ENCODE measurements around the gene C9orf153. TPM values are rescaled to one million over a fixed set of nuclear protein-coding genes. Genes with fewer than 3 reads are reported as not detected.
"Not testable (repeated sequence)": the region's sequence is repeated elsewhere in the genome, so short reads cannot be mapped to it uniquely, and the experiment has no call there.

C9orf153 gene
- total and polyA plus RNA-seq, 8 donors = 0.31 to 0.62 (median 0.53) TPM; not detected in 1

- H3K4me3 ChIP-seq = no peak overlapping the region
- no peaks in the 10 kb centered on the region for H3K27me3 ChIP-seq
- intact Hi-C loops (cut with DNase I) = no loop called here
These were observed 66.4 kb downstream of the C9orf153 start for GRCh38 chr9:86193088-86193487.

GRCh38 chr9:86190700-86191099 lies 68.8 kb downstream of the C9orf153 start:
- ATAC-seq; DNase-seq; H3K36me3 ChIP-seq; H3K27me3 ChIP-seq; H3K4me1 ChIP-seq; H3K4me3 ChIP-seq; intact Hi-C loops (cut with DNase I); H3K27ac ChIP-seq: not testable (repeated sequence)
- peaks cover 0 to 36% of the 10 kb centered on the region in 2 donors for H3K9me3 ChIP-seq

More at GRCh38 chr9:86193088-86193487, 66.4 kb downstream of the C9orf153 start:
- TF ChIP-seq CTCF (IDR thresholded peaks at IDR 0.05) = no peak
- H3K27ac ChIP-seq = no peak overlapping the region
- H3K9me3 ChIP-seq = peaks cover 0 to 36% of the 10 kb centered on the region in 2 donors
- no peaks in the 10 kb centered on the region for H3K36me3 ChIP-seq
- H3K4me1 ChIP-seq = no peaks in the 10 kb centered on the region
- DNase-seq = no peak
- no peak for ATAC-seq

GRCh38 chr9:86187121-86187520 lies 72.3 kb downstream of the C9orf153 start:
- H3K27ac ChIP-seq = no peak overlapping the region
- H3K4me1 ChIP-seq = no peaks in the 10 kb centered on the region
- no peak overlapping the region for H3K4me3 ChIP-seq
- DNase-seq = no peak
- H3K36me3 ChIP-seq = no peaks in the 10 kb centered on the region
- ATAC-seq = no peak
- no peaks in the 10 kb centered on the region for H3K27me3 ChIP-seq
- peaks cover 0 to 14% of the 10 kb centered on the region in 2 donors for H3K9me3 ChIP-seq
- intact Hi-C loops (cut with DNase I) = no loop called here
- no peak for TF ChIP-seq CTCF (IDR thresholded peaks at IDR 0.05)

GRCh38 chr9:86186696-86187095 lies 72.8 kb downstream of the C9orf153 start:
- Histone ChIP-seq H3K36me3 (no peaks in the 10 kb centered on the region), H3K4me1 (no peaks in the 10 kb centered on the region), H3K27me3 (no peaks in the 10 kb centered on the region), H3K9me3 (peaks cover 0 to 12% of the 10 kb centered on the region in 2 donors), H3K4me3 (no peak overlapping the region), H3K27ac (no peak overlapping the region)
- TF ChIP-seq CTCF (IDR thresholded peaks at IDR 0.05) = no peak
- no peak for DNase-seq
- intact Hi-C loops (cut with DNase I) = no loop called here
- ATAC-seq = no peak

- no peak for ATAC-seq
- no peak for TF ChIP-seq CTCF (IDR thresholded peaks at IDR 0.05)
These were observed 73.6 kb downstream of the C9orf153 start for GRCh38 chr9:86185872-86186271.

GRCh38 chr9:86184138-86184524 lies 75.3 kb downstream of the C9orf153 start:
- no peak for DNase-seq
- no peaks in the 10 kb centered on the region for H3K36me3 ChIP-seq
- no peak overlapping the region for H3K4me3 ChIP-seq
- ATAC-seq = no peak
- H3K9me3 ChIP-seq = peaks cover 0 to 8% of the 10 kb centered on the region in 2 donors
- H3K4me1 ChIP-seq = no peaks in the 10 kb centered on the region
- intact Hi-C loops (cut with DNase I) = no loop called here
- TF ChIP-seq CTCF (IDR thresholded peaks at IDR 0.05) = no peak
- H3K27me3 ChIP-seq = no peaks in the 10 kb centered on the region
- no peak overlapping the region for H3K27ac ChIP-seq

More at GRCh38 chr9:86185872-86186271, 73.6 kb downstream of the C9orf153 start:
- no peak for DNase-seq
- Histone ChIP-seq H3K27ac (no peak overlapping the region), H3K36me3 (no peaks in the 10 kb centered on the region), H3K4me1 (no peaks in the 10 kb centered on the region), H3K4me3 (no peak overlapping the region), H3K9me3 (peaks cover 0 to 10% of the 10 kb centered on the region in 2 donors), H3K27me3 (no peaks in the 10 kb centered on the region)
- intact Hi-C loops (cut with DNase I) = no loop called here

Data from left lung (tissue), 10 donors.